H4 (cell line): ENCODE data around the gene NDEL1. TPM values are rescaled to one million over a fixed set of nuclear protein-coding genes. Genes with fewer than 3 reads are reported as not detected.
"Not testable (repeated sequence)": the region's sequence is repeated elsewhere in the genome, so short reads cannot be mapped to it uniquely, and the experiment has no call there.

Source experiments
- DNase-seq: peaks from one replicate; pipeline ENCODE4 v3.0.0-alpha.2; 2015; ENCODE audit warnings: low spot score
- total RNA-seq: library from RNA; depleted of rRNA; stranded (reverse); fragments of >200 nt; shearing (Covaris generic); gene quantifications from 2 replicates; pipeline ENCODE4 v1.2.3, GENCODE V29; 2014; rRNA removed

Gene NDEL1
- total RNA-seq, result 16.1 and 31.8 TPM in 2 replicates

GRCh38 chr17:8435245-8436168 lies at the start of gene NDEL1:
NDEL1 (plus strand) TSS chr17:8435884; CDS start chr17:8444272, 8,388 bp downstream.
- DNase-seq, result peak; percentile 92

DNA sequence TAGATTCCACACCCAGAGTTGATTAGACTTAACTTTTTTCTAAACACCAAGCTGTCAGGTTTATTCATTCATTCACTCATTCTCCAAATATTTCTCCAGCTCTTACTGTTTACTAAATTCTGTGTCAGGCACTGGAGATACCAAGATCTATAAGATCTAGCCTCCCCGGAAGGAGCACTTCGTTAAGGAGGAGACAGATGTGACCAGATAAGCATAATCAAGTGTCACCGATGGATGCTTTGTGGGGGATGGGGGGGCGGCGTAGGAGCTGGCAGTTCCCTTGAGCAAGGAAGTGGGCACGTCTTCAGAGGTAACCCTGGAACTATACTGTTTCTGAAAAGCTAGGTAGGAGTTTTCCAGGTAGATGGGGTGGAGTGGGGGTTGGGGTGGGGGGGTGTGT lies 48.8 kb upstream of the NDEL1 start:
- DNase-seq, result no peak

DNA sequence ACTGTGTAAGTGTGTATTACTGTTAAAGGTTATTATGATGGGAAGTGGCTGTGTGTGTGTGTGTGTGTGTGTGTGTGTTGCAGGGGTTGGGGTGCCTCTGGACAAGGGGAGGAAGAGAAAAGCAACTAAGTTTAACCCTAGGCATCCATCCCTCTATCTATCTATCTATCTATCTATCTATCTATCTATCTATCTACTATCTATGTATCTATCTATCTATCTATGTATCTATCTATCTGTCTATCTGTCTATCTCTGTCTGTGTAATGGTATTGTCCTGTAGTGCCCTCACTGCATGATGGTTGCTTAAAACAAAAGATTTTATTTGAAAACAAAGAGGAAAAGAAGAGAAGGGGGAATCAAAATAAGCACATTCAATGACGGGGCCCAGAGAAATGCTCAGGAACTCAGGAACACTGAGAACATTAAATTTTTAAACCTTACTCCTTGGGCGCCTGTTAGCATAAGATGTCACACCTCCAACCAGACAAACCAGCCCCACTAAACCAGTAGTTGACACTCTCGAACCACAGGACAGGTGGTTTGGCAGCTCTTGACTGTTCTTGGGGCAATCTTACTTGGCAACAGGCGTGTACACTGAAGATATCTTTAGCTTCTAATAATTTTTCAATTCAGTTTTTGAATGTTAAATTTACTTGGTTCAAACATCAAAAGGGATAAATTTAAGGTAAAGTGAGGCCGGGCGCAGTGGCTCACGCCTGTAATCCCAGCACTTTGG lies 47.6 kb upstream of the NDEL1 start:
- DNase-seq, result no peak

DNA sequence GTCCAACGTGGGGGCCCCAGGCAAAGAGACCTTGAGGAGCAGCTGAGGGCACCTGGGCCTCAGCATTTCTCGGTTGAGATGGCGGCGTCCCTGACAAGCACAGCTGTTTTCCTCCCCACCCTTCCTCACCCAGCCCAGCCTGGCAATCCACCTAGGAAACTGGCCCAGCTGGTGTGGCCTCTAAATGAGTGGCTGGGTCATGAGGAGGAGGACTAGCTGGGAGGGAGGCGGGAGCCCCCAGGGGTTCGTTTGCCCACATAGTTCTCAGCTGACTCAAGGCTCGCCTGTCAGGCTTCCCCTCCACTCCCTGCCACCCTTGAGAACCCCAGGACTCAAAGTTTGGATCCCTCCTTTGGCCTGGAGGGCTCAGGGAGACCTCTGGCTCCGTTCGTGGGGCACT lies 44.0 kb upstream of the NDEL1 start:
- DNase-seq, result no peak

GRCh38 chr17:8392274-8392673 lies 43.4 kb upstream of the NDEL1 start:
- no peak for DNase-seq

- no peak for DNase-seq
These were observed 42.8 kb upstream of the NDEL1 start for GRCh38 chr17:8392674-8393469.

- no peak for DNase-seq
These were observed 42.0 kb upstream of the NDEL1 start for GRCh38 chr17:8393470-8394231.

- DNase-seq, result not testable (repeated sequence)
These were observed 41.2 kb upstream of the NDEL1 start for GRCh38 chr17:8394497-8394896.

- DNase-seq, result no peak
These were observed 38.0 kb upstream of the NDEL1 start, which contains the start of gene RNF222 for GRCh38 chr17:8397636-8398035. RNF222 (minus strand) TSS chr17:8397827; CDS start chr17:8393461, 4,366 bp downstream.

- no peak for DNase-seq
These were observed 36.7 kb upstream of the NDEL1 start for GRCh38 chr17:8398980-8399379.

GRCh38 chr17:8401107-8401506 lies 34.6 kb upstream of the NDEL1 start:
- no peak for DNase-seq

- DNase-seq, result no peak
These were observed 32.7 kb upstream of the NDEL1 start for GRCh38 chr17:8402921-8403536.

DNA sequence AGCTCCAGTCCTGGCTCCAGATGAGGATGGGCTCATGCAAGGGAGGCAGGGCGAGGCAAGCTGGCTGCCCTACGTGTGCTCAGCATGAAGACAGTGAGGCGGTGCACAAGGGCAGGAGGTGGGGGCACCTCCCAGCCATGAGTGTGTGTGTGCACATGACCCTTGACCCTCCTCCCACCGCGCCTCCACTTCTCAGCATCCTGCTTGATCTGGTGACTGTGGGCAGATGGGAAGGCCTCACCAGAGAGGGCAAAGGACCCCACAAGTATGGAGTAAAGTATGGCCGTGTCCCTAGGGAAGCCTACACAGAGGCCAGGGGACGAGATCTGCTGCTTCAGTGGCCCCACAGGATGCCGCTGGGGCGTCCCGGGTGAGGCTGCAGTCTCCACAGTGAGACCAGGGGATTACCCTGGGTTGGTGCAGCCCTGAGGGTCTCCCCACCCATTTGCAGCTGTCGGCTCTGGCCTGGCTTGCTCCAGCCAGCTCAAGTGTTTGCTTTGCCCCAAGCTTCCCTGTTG lies 30.1 kb upstream of the NDEL1 start:
- DNase-seq, result no peak

DNA sequence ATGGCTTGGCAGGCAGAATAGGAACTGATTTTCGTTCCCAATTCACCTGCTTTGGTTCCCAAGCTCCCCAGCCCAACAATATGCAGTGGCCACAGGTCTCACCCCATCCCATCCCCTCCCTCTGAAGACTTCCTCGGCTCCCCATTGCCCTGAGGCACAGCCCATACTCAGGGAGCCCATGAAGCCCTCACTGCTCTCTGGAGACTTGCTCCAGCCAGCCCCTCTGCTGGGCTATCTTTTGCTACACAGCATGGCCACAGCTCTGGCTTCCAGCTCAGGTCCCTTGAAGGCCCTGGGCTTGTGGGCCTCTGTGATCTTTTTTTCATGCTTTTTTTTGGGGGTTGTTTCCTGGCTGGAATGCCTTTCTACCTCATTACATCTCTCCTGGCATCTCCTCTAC lies 29.5 kb upstream of the NDEL1 start:
- no peak for DNase-seq

DNA sequence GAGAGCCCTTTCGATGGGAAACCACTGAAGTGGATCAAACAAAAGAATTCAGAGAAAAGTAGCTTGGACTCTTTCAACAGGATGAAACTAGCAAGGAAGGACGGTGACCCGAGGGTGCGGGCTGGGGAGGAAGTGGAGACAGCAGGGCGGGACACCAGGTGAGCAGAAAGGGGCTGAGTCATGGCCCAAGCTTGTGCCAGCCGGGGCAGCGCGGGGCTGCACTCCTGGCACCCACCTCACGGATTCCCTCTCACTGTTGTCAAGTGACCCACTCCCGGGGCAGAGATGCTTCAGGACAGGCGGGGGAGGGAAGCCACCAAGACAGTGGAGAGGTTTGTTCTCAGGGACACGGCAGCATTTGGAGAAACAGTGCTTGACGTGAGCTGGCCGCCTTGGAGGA lies 27.3 kb upstream of the NDEL1 start:
- no peak for DNase-seq

- DNase-seq, result peak; percentile 75
These were observed 25.5 kb upstream of the NDEL1 start for GRCh38 chr17:8409966-8410882.

GRCh38 chr17:8410883-8411238 lies 24.8 kb upstream of the NDEL1 start:
- DNase-seq, result no peak

DNA sequence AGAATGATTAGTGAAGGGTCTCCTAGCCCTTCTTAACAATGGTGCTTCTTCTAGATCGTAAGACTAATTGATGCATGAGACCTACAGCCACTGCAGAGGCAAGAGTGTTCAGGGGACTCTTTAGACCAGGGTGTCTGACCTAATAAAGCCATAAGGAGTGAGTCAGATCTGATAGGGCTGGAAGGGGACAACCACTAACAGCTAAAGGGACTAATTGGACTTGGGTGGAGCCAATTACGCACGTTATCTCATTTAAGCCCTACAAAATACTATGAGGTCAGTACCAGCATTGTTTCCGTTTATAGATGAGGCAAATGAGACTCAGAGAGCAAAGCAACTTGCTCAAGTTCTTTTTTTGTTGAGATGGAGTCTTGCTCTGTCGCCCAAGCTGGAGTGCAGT lies 23.6 kb upstream of the NDEL1 start:
- no peak for DNase-seq

DNA sequence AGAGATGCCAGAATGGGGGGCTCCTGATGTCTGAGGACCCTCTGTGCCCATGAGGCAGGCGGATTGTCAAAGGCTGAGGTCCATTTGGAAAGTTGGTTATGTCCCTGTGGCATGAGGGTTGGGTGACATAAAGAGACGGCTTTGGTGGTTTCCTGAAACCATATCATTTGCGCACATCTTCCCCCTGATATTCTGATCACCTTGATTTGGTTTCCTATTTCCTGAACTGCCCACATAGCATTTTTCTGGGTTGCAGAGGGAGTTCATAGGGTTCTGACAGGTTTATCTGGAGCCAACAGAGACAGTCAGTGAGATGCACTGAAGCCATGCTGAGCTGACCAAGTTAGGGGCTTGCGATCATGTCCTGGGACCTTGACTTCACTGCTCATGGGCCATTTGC lies 22.4 kb upstream of the NDEL1 start:
- no peak for DNase-seq

- no peak for DNase-seq
These were observed 21.7 kb upstream of the NDEL1 start for GRCh38 chr17:8413938-8414337.
